Omental fat pad (tissue), 4 donors: ENCODE results near the gene DLD. TPM values are rescaled to one million over a fixed set of nuclear protein-coding genes. Genes with fewer than 3 reads are reported as not detected.
A peak's percentile ranks its signal among the peaks of the same experiment; 100 is the strongest.

Experiments used
- ATAC-seq: fragments of 150-250 bp; one replicate; pipeline ENCODE4 v1.9.1; 2016; ENCODE audit warnings: mild to moderate bottlenecking, moderate library complexity; ENCODE audit not compliant: low FRiP score
- DNase-seq: peaks from one replicate; pipeline ENCODE4 v3.0.0-alpha.2; 2019; ENCODE audit warnings: low spot score
- CTCF ChIP-seq, 3 donors: fragments of 450-650 bp; IDR thresholded peaks; one replicate each; pipeline ENCODE4 v1.5.1; 2016 to 2017; ENCODE audit warnings: antibody characterized with exemption in 3 of 3, mild to moderate bottlenecking in 3 of 3, moderate library complexity in 2 of 3
- total RNA-seq, 4 donors: library from RNA; depleted of rRNA; stranded (reverse); fragments of >200 nt; gene quantifications; one replicate each; pipeline ENCODE4 v1.1.0, GENCODE V29; 2016

DLD gene
- total RNA-seq, 4 donors from 2014 or later = 46.0 to 112 (median 59.2) TPM

DNA sequence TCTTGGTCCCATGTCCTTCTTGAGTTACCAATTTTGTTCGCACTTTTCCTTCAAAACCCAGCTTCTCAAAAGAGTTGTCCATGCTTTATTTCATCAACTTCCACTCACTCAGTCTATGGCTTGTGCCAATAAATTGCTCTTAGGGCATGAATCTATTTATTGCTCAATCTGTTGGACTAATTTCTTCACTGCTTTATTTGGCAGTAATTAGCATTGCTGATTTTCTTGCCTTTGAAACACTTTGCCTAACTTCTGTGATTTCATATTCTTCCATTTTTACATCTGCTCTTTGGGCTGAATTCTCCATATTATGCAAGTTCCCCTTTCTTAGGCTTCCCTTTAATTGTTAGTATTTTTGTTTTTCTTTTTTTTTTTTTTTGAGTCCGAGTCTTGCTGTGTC, 16.8 kb downstream of the DLD start:
- DNase-seq = no peak
- ATAC-seq = peak; percentile 89
- TF ChIP-seq CTCF (IDR thresholded peaks at IDR 0.05) = no peak

DNA sequence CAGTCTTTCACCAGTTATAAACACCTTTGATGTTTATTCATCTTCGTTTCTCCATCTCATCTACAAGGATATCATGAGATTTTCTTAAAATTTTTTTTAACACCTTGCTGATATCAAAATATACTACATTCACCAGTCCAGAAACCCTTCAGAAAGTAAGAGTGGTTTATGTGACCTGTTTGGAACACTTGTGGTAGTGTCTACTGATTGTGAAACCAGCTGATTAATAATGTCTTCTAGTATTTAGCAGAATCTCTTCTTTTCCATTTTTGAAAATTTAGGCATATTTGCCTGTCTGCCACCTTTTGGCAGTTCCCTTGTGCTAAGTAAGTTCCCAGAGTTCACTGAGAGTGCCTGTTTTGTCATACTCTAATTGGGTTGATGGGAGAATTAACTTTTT, 18.5 kb downstream of the DLD start:
- ATAC-seq (no peak), DNase-seq (no peak)
- no peak for TF ChIP-seq CTCF (IDR thresholded peaks at IDR 0.05)

GRCh38 chr7:107911981-107912380, 21.0 kb downstream of the DLD start:
- ATAC-seq (no peak), DNase-seq (no peak)
- no peak for TF ChIP-seq CTCF (IDR thresholded peaks at IDR 0.05)

- ATAC-seq (no peak), DNase-seq (no peak)
- TF ChIP-seq CTCF (IDR thresholded peaks at IDR 0.05) = no peak
Observed at GRCh38 chr7:107913851-107914250, 22.9 kb downstream of the DLD start.

DNA sequence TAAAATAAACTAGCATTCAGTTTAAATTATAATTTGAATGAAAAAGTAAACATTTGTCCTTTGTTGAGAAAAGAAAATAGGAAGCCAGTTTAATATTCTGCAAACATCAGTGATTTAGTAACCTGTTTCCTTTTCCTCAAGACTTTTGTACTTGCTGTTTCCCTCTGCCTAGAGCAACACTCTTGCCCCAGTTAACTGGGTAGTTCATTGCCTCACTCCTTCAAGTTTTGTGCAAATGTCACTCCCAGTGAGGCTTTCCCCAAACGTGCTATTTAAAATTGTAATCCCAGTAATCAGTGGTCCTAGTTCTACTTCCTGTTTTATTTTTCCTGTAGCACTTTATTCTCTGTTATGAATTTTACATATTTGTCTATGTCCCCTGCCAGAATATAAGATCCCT, 23.8 kb downstream of the DLD start:
- TF ChIP-seq CTCF (IDR thresholded peaks at IDR 0.05) = no peak
- no peak for DNase-seq
- no peak for ATAC-seq

DNA sequence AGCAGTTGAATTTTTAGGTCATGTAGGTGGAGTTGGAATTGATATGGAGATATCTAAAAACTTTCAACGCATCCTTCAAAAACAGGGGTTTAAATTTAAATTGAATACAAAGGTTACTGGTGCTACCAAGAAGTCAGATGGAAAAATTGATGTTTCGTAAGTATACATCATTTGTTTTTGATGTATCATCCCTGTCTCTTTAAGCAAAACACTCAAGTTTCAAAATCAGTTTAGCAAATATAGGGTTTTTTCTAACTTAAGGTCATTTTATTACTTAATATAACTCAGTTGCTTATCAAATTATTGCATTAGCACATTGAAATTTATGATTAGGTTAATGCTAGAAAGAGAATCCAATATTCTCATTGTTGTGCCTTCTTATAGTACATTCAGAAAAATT, 24.6 kb downstream of the DLD start:
- no peak for TF ChIP-seq CTCF (IDR thresholded peaks at IDR 0.05)
- no peak for DNase-seq

GRCh38 chr7:107917763-107918651, 27.0 kb downstream of the DLD start:
- no peak for TF ChIP-seq CTCF (IDR thresholded peaks at IDR 0.05)
- DNase-seq = no peak
- ATAC-seq = no peak

More for the DNA sequence above, 24.6 kb downstream of the DLD start:
- ATAC-seq = no peak
